Mucosa of descending colon (tissue), 3 donors: ENCODE measurements around the gene BCL6. TPM values are rescaled to one million over a fixed set of nuclear protein-coding genes. Genes with fewer than 3 reads are reported as not detected.
A peak's percentile ranks its signal among the peaks of the same experiment; 100 is the strongest.

Experiments used
- ATAC-seq: fragments of 200-7000 bp; cut with Tn5 transposase; one replicate; pipeline ENCODE4 v1.9.1; 2020; ENCODE audit warnings: mild to moderate bottlenecking, moderate library complexity
- DNase-seq, 3 donors: peaks; one replicate each; pipeline ENCODE4 v3.0.0-alpha.2; 2020
- H3K36me3 ChIP-seq: fragments of 200-600 bp; one replicate; pipeline ENCODE4 v1.8.0; 2021; ENCODE audit warnings: low read depth, mild to moderate bottlenecking
- H3K4me1 ChIP-seq: fragments of 200-600 bp; one replicate; pipeline ENCODE4 v1.8.0; 2021; ENCODE audit warnings: low read depth, mild to moderate bottlenecking
- H3K4me3 ChIP-seq: fragments of 200-600 bp; one replicate; pipeline ENCODE4 v1.8.0; 2021; ENCODE audit warnings: mild to moderate bottlenecking
- H3K9me3 ChIP-seq: fragments of 200-600 bp; one replicate; pipeline ENCODE4 v1.8.0; 2021; ENCODE audit warnings: mild to moderate bottlenecking
- CTCF ChIP-seq: fragments of 200-600 bp; IDR thresholded peaks from one replicate; pipeline ENCODE4 v1.8.0; 2022; ENCODE audit warnings: antibody characterized with exemption, mild to moderate bottlenecking
- intact Hi-C, 2 donors: fragments of 100-400 bp; cut with DNase I in 1 of 2; cut with micrococcal nuclease in 1 of 2; formaldehyde crosslinking; loops; one replicate each; pipeline versions ENCODE4 v1.11.0 to v1.11.1; 2022; cut with DNase I, micrococcal nuclease
- total RNA-seq, 3 donors: library from RNA; stranded (reverse); fragmentation: NEBNext Ultra II Directional in 2 of 3; extraction: Animal tissue kit (Norgen Biotek cat#: 25700) in 2 of 3; gene quantifications; one replicate each; pipeline versions ENCODE4 v1.2.1 to v1.2.4, GENCODE V29; 2021 to 2023
- donor health status: DM: no; HTN: no; CAD: no; lungs with moderate emphysema.
- donor health status: DM: no; HTN: no; CAD: no.
- donor health status: DM: no; HTN: yes; CAD: no.

BCL6 gene
- total RNA-seq, 3 donors from 2014 or later = 10.9 to 133 (median 23.8) TPM

DNA sequence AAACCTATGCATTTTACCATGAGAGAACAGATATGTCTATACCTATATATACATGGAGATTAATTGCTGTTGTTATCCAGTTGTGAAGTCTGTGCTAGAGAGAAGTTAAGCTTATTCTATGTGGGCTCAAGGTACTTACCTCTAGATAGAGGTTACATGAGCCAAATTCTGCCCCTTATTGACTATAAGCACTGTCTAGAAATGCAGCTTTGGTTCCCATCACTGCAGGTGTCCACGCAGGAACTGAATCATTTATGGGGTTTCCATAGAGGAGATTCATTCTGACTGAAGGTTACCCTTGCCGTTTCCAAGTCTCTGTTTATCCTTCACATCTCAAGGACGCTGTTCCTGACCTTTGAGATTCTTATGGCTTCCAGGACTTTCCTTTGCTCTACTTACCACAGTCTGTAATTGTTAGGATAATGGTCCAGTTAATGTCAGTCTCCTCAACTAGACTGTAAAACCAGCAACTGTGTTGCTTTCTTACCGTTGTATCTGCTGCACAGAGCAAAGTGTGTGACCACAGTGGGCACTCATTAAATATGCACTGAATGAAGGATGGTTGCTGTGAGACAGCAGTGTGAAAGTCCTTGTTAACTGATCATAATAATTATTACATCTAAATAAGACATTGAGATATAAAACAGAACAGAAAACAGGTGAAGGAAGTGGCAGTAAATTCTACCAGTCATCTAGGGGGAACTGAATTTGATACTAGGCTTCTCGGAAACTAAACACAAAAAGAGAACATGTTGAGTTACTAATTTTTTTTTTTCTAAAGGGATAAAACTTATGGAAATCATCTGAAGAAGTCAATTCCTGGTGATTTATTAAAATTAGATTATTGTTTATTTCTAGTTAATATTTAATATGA is 44.0 kb upstream of the BCL6 start:
- intact Hi-C loops = no loop called here
- TF ChIP-seq CTCF = no peak

GRCh38 chr3:187783098-187783497 is 37.8 kb upstream of the BCL6 start:
- TF ChIP-seq CTCF = no peak
- no peaks in the 10 kb centered on the region for H3K9me3 ChIP-seq
- H3K4me1 ChIP-seq = no peaks in the 10 kb centered on the region
- no peak overlapping the region for H3K4me3 ChIP-seq
- intact Hi-C loops = no loop called here
- DNase-seq = no peak
- ATAC-seq = peak; percentile 14
- no peaks in the 10 kb centered on the region for H3K36me3 ChIP-seq

More for the DNA sequence above, 44.0 kb upstream of the BCL6 start:
- no peaks in the 10 kb centered on the region for H3K36me3 ChIP-seq
- no peaks in the 10 kb centered on the region for H3K9me3 ChIP-seq
- H3K4me1 ChIP-seq = no peaks in the 10 kb centered on the region
- ATAC-seq (no peak), DNase-seq (no peak)
- no peak overlapping the region for H3K4me3 ChIP-seq

DNA sequence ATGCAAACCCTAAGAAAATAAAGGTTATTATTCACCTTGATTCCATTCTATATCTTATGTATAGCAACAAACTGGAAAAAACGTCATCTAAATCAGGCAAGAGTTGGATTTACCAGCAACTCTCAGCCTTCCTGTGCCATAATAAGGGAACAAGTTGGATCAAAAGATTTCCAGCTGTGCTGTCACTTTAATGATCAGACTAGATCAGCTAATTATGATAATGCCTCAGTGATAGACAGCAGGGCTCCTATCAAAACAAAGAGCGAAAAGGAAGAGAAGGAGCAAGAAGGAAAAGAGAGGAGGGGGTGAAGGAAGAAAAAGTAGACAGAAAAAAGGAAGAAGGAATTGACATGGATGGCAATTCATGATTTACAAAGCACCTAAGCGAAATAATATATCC is 36.7 kb upstream of the BCL6 start:
- no peak for DNase-seq
- no peak for ATAC-seq
- no peak for TF ChIP-seq CTCF
- no peak overlapping the region for H3K4me3 ChIP-seq
- H3K36me3 ChIP-seq = no peaks in the 10 kb centered on the region
- H3K4me1 ChIP-seq = no peaks in the 10 kb centered on the region
- H3K9me3 ChIP-seq = no peaks in the 10 kb centered on the region
- intact Hi-C loops = no loop called here

- ATAC-seq (no peak), DNase-seq (no peak)
- no peak for TF ChIP-seq CTCF
- H3K36me3 ChIP-seq = no peaks in the 10 kb centered on the region
- H3K4me3 ChIP-seq = no peak overlapping the region
- intact Hi-C loops = no loop called here
- H3K9me3 ChIP-seq = no peaks in the 10 kb centered on the region
- no peaks in the 10 kb centered on the region for H3K4me1 ChIP-seq
Measured at GRCh38 chr3:187781001-187781400, 35.7 kb upstream of the BCL6 start.

DNA sequence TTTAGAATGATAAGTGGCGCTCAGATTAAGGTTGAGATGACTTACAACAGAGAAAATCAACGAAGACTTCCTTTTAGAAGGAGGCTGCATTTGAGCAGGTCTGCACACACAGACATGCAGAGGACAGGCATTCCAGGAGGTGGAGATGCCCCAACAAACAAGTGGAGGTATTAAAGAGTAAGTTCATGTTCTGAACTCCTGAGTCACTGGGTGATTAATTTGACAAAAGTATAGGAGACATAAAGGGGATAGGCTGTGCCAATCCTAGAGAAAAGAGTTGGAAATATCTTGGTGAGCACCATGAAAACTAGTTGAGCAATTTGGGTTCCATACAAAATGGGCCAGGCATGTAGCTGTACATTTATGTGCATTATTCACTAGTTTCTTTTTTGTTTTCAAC is 33.5 kb upstream of the BCL6 start:
- no peaks in the 10 kb centered on the region for H3K4me1 ChIP-seq
- no peak overlapping the region for H3K4me3 ChIP-seq
- TF ChIP-seq CTCF = no peak
- intact Hi-C loops = no loop called here
- ATAC-seq (no peak), DNase-seq (no peak)
- no peaks in the 10 kb centered on the region for H3K36me3 ChIP-seq
- no peaks in the 10 kb centered on the region for H3K9me3 ChIP-seq
